Endothelial cell of umbilical vein (primary cell): Measurements from ENCODE around the gene ZNF839. TPM values are rescaled to one million over a fixed set of nuclear protein-coding genes. Genes with fewer than 3 reads are reported as not detected.

Experiments used
- BruUV-seq: library from RNA; stranded (reverse); fragments of 400-500 nt; replicated peaks from 2 replicates; lab custom pipeline; 2021; lab: Mats Ljungman, UMichigan
- CTCF ChIA-PET: fragments of 300-600, 350-600 bp; sonication (Branson Sonifier 250); formaldehyde crosslinking; loops from one replicate; lab custom pipeline; 2021; ENCODE audit warnings: antibody characterized with exemption, inconsistent platforms; lab: Charles Lee
- POLR2A ChIA-PET: fragments of 300-600, 350-600 bp; sonication (Branson Sonifier 250); formaldehyde crosslinking; loops from one replicate; lab custom pipeline; 2021; ENCODE audit warnings: antibody characterized with exemption, inconsistent platforms; lab: Charles Lee
- DNase-seq: peaks from one replicate; pipeline ENCODE4 v3.0.0-alpha.2; 2011; ENCODE audit warnings: low read depth, low spot score
- FAIRE-seq: peaks from 2 replicates; lab custom pipeline; 2011; peaks lifted over from hg19 to GRCh38; lab: Jason Lieb, UNC
- H2AFZ ChIP-seq: 2 replicates; pipeline ENCODE4 v1.6.0; 2012; ENCODE audit warnings: low read depth, low read length, control low read depth, inconsistent platforms
- H3K27ac ChIP-seq: 2 replicates; pipeline ENCODE4 v1.5.1; 2011; ENCODE audit warnings: low read depth, mild to moderate bottlenecking, control low read depth, low read length, moderate library complexity; ENCODE audit not compliant: insufficient read depth
- H3K27me3 ChIP-seq, 2 experiments: 2 replicates each; pipeline versions ENCODE4 v1.6.0 to v1.6.1; 2011; ENCODE audit warnings: low read length in 2 of 2, mixed read lengths in 1 of 2; ENCODE audit not compliant: control insufficient read depth in 2 of 2, insufficient read depth in 2 of 2
- H3K36me3 ChIP-seq, 2 experiments: 2 replicates in 1 of 2; 3 replicates in 1 of 2; pipeline ENCODE4 v1.5.1; 2011; ENCODE audit warnings: low read length in 2 of 2, mild to moderate bottlenecking in 1 of 2, moderate library complexity in 1 of 2; ENCODE audit not compliant: control insufficient read depth in 2 of 2, insufficient read depth in 2 of 2; ENCODE audit errors: extremely low read depth in 1 of 2
- H3K4me1 ChIP-seq: 3 replicates; pipeline ENCODE4 v1.5.1; 2011; ENCODE audit warnings: mild to moderate bottlenecking, low read length; ENCODE audit not compliant: control insufficient read depth, insufficient read depth; ENCODE audit errors: extremely low read depth
- H3K4me2 ChIP-seq: 2 replicates; pipeline ENCODE4 v1.6.1; 2011; ENCODE audit warnings: low read length, control low read depth, mixed read lengths; ENCODE audit not compliant: insufficient read depth
- H3K4me3 ChIP-seq, 3 experiments: fragments of 200-600 bp in 1 of 3; sonication (generic), shearing (Covaris generic) in 1 of 3; replicated peaks in 1 of 3; 2 replicates each; pipeline ENCODE4 v1.5.1; 2011 to 2016; ENCODE audit warnings: control low read depth in 3 of 3, low read length in 3 of 3, mild to moderate bottlenecking in 2 of 3, inconsistent platforms in 1 of 3, low read depth in 1 of 3, moderate library complexity in 1 of 3; ENCODE audit not compliant: insufficient read depth in 1 of 3
- H3K79me2 ChIP-seq: 2 replicates; pipeline ENCODE4 v1.6.0; 2012; ENCODE audit warnings: low read length, inconsistent platforms; ENCODE audit not compliant: control insufficient read depth, insufficient read depth
- H3K9ac ChIP-seq: replicated peaks from 2 replicates; pipeline ENCODE3; 2011; ENCODE audit warnings: low read length, control low read depth; ENCODE audit not compliant: insufficient read depth; ENCODE audit errors: extremely low read depth
- H3K9me1 ChIP-seq: replicated peaks from 3 replicates; pipeline ENCODE4 v1.6.0; 2011; ENCODE audit warnings: mild to moderate bottlenecking, low read length; ENCODE audit not compliant: control insufficient read depth, insufficient read depth; ENCODE audit errors: extremely low read depth
- H3K9me3 ChIP-seq: replicated peaks from 2 replicates; pipeline ENCODE4 v1.5.1; 2012; ENCODE audit warnings: low read length, inconsistent platforms; ENCODE audit not compliant: control insufficient read depth, insufficient read depth
- H4K20me1 ChIP-seq: replicated peaks from 2 replicates; pipeline ENCODE3; 2011; ENCODE audit warnings: mild to moderate bottlenecking, low read length; ENCODE audit not compliant: control insufficient read depth, insufficient read depth; ENCODE audit errors: extremely low read depth
- CTCF ChIP-seq, 2 donors: IDR thresholded peaks; 1 replicate in 1 of 2; 2 replicates in 1 of 2; pipeline ENCODE4 v1.5.1; 2011; ENCODE audit warnings: low read length in 2 of 2, mild to moderate bottlenecking in 2 of 2, moderate library complexity in 2 of 2, control low read depth in 1 of 2, inconsistent platforms in 1 of 2, low read depth in 1 of 2; ENCODE audit not compliant: insufficient read depth in 1 of 2; ENCODE audit errors: extremely low read depth in 1 of 2
- EZH2 ChIP-seq: IDR thresholded peaks from 2 replicates; pipeline ENCODE4 v1.6.1; 2012; ENCODE audit warnings: borderline replicate concordance, low read depth, mild to moderate bottlenecking, moderate library complexity, low read length, inconsistent platforms; ENCODE audit not compliant: severe bottlenecking
- FOS ChIP-seq: IDR thresholded peaks from 2 replicates; pipeline ENCODE4 v1.6.1; 2011; ENCODE audit warnings: mild to moderate bottlenecking, low read length, moderate library complexity, borderline replicate concordance; ENCODE audit not compliant: insufficient read depth
- GATA2 ChIP-seq: IDR thresholded peaks from 2 replicates; pipeline ENCODE4 v1.7.0; 2011; ENCODE audit warnings: low read depth, mild to moderate bottlenecking, moderate library complexity, mixed read lengths, low read length; ENCODE audit not compliant: insufficient read length, insufficient read depth
- JUN ChIP-seq: IDR thresholded peaks from 2 replicates; pipeline ENCODE4 v1.6.1; 2011; ENCODE audit warnings: borderline replicate concordance, low read depth; ENCODE audit not compliant: insufficient read length, insufficient read depth
- MAX ChIP-seq: IDR thresholded peaks from 2 replicates; pipeline ENCODE4 v1.6.1; 2011; ENCODE audit not compliant: insufficient read depth, insufficient read length
- MYC ChIP-seq: IDR thresholded peaks from one replicate; pipeline ENCODE4 v1.6.1; 2011; ENCODE audit warnings: mild to moderate bottlenecking, low read depth, low read length
- POLR2A ChIP-seq: IDR thresholded peaks from 2 replicates; pipeline ENCODE4 v1.6.1; 2012; ENCODE audit warnings: low read depth, mild to moderate bottlenecking, control low read depth, low read length
- POLR2AphosphoS5 ChIP-seq: IDR thresholded peaks from 2 replicates; pipeline ENCODE4 v1.6.1; 2012; ENCODE audit warnings: low read depth, mild to moderate bottlenecking, control low read depth, low read length, moderate library complexity; ENCODE audit not compliant: insufficient read depth
- dilution Hi-C: fragments of 300-500 bp; cut with MboI; formaldehyde crosslinking; loops from one replicate; pipeline ENCODE4 v1.15.0; 2019; ENCODE audit warnings: low sequenced_read_pairs; ENCODE audit not compliant: extremely low pct_ligation_motif_present
- intact Hi-C: fragments of 100-400 bp; cut with micrococcal nuclease; formaldehyde crosslinking; loops from one replicate; pipeline ENCODE4 v1.10.0; 2022
- polyA plus RNA-seq, 4 experiments: library from polyadenylated mRNA; depleted of rRNA in 3 of 4; stranded (reverse) in 3 of 4; unstranded in 1 of 4; fragments of >200 nt; gene quantifications; 2 replicates each; pipeline versions ENCODE4 v1.2.1 to v1.2.3, GENCODE V29; 2011 to 2012; ENCODE audit warnings: missing spikeins in 1 of 4
- total RNA-seq: library from RNA; stranded (reverse); gene quantifications from 2 replicates; pipeline ENCODE4 v1.2.3, GENCODE V29; 2021

The ZNF839 gene
- total and polyA plus RNA-seq, 2 donors (not counting 3 experiments of a cell fraction or from before 2014, with no cell fraction given), result 9.8 to 12.5 TPM

- no peak overlapping the region for H3K4me2 ChIP-seq
- no peaks in the 10 kb centered on the region for H4K20me1 ChIP-seq
- DNase-seq, result no peak
- FAIRE-seq, result no peak
- no TSS peak for BruUV-seq
- no peak overlapping the region for H2AFZ ChIP-seq
- no peak overlapping the region for H3K27ac ChIP-seq
- H3K4me3 ChIP-seq, result no peak overlapping the region
- no peaks in the 10 kb centered on the region for H3K79me2 ChIP-seq
- H3K9me1 ChIP-seq, result no peaks in the 10 kb centered on the region
- ChIA-PET CTCF (no interaction called here), POLR2A (no interaction called here)
- no peak overlapping the region for H3K9ac ChIP-seq
- intact Hi-C loops (no loop called here), dilution Hi-C loops (no loop called here)
- no peaks in the 10 kb centered on the region for H3K27me3 ChIP-seq
- H3K4me1 ChIP-seq, result peaks cover 8% of the 10 kb centered on the region
- no peak for TF ChIP-seq GATA2
- TF ChIP-seq FOS, result peak; percentile 15
- peaks cover 2 to 4% of the 10 kb centered on the region in 2 experiments for H3K36me3 ChIP-seq
- H3K9me3 ChIP-seq, result no peaks in the 10 kb centered on the region
Observed at GRCh38 chr14:102356280-102356679, 36.7 kb downstream of the ZNF839 start.

- peaks cover 5% of the 10 kb centered on the region for H3K79me2 ChIP-seq
- no peak overlapping the region for H2AFZ ChIP-seq
- no peaks in the 10 kb centered on the region for H3K27me3 ChIP-seq
- no peak for TF ChIP-seq FOS
- TF ChIP-seq MAX, result no peak
- TF ChIP-seq POLR2AphosphoS5, result no peak
- TF ChIP-seq MYC, result no peak
- TF ChIP-seq GATA2, result no peak
- TF ChIP-seq JUN, result no peak
- no peak for TF ChIP-seq CTCF (IDR thresholded peaks at IDR 0.05; ENCODE audit: extremely low read depth in 1 of 2, insufficient read depth in 1 of 2, low read depth in 1 of 2, low read length in 2 of 2)
- no peak for TF ChIP-seq EZH2
- no peak for TF ChIP-seq POLR2A
- no TSS peak for BruUV-seq
- no peak overlapping the region for H3K4me2 ChIP-seq
- no peaks in the 10 kb centered on the region for H3K9me3 ChIP-seq
- DNase-seq (no peak), FAIRE-seq (no peak)
- no peak overlapping the region for H3K27ac ChIP-seq
- H3K9ac ChIP-seq, result no peak overlapping the region
- peaks cover 17% of the 10 kb centered on the region for H3K4me1 ChIP-seq
- ChIA-PET CTCF (no interaction called here), POLR2A (no interaction called here)
- intact Hi-C loops (no loop called here), dilution Hi-C loops (no loop called here)
- H3K4me3 ChIP-seq, result no peak overlapping the region
- no peaks in the 10 kb centered on the region for H4K20me1 ChIP-seq
- H3K36me3 ChIP-seq, result peaks cover 0 to 4% of the 10 kb centered on the region in 2 experiments
- H3K9me1 ChIP-seq, result no peaks in the 10 kb centered on the region
Observed at GRCh38 chr14:102359341-102359740, 39.8 kb downstream of the ZNF839 start.
